ENCODE results near the gene CEP55.
"Not testable (repeated sequence)": the region's sequence is repeated elsewhere in the genome, so short reads cannot be mapped to it uniquely, and the experiment has no call there.

The CEP55 gene

GRCh38 chr10:93541402-93542357, 45.3 kb downstream of the CEP55 start:
- no peak overlapping the region for H3K27ac ChIP-seq
- TF ChIP-seq ZFX (IDR thresholded peaks at IDR 0.05) (no peak), CTCF (conservative IDR thresholded peaks at IDR 0.05) (peak; percentile 84)

- no peak overlapping the region for H3K27ac ChIP-seq
- TF ChIP-seq CTCF (conservative IDR thresholded peaks at IDR 0.05) (peak; percentile 49), ZFX (IDR thresholded peaks at IDR 0.05) (no peak)
Observed at GRCh38 chr10:93542358-93542791, 46.0 kb downstream of the CEP55 start.

- H3K27ac ChIP-seq: not testable (repeated sequence)
Observed at GRCh38 chr10:93546995-93547394, 50.6 kb downstream of the CEP55 start.

- H3K27ac ChIP-seq: no peak overlapping the region
- no peak for TF ChIP-seq ZFX (IDR thresholded peaks at IDR 0.05)
- TF ChIP-seq CTCF (conservative IDR thresholded peaks at IDR 0.05): no peak
Observed at GRCh38 chr10:93547522-93547921, 51.1 kb downstream of the CEP55 start.

- TF ChIP-seq CTCF (conservative IDR thresholded peaks at IDR 0.05): no peak
- no peak for TF ChIP-seq ZFX (IDR thresholded peaks at IDR 0.05)
- H3K27ac ChIP-seq: peak overlapping the region; percentile 47
Observed at GRCh38 chr10:93548376-93549071, 52.1 kb downstream of the CEP55 start.

GRCh38 chr10:93550606-93551005, 54.2 kb downstream of the CEP55 start:
- no peak overlapping the region for H3K27ac ChIP-seq
- TF ChIP-seq ZFX (IDR thresholded peaks at IDR 0.05): no peak
- TF ChIP-seq CTCF (conservative IDR thresholded peaks at IDR 0.05): no peak

- no peak; the same call in 1 of the 2 replicates for TF ChIP-seq CTCF (conservative IDR thresholded peaks at IDR 0.05)
- no peak for TF ChIP-seq ZFX (IDR thresholded peaks at IDR 0.05)
- H3K27ac ChIP-seq: no peak overlapping the region
Observed at GRCh38 chr10:93552780-93553179, 56.4 kb downstream of the CEP55 start.
